PC-3 (cell line): ENCODE measurements around the gene CASP10. TPM values are rescaled to one million over a fixed set of nuclear protein-coding genes. Genes with fewer than 3 reads are reported as not detected.

ENCODE experiments used
- ATAC-seq: fragments of 200-7000 bp; cut with Tn5 transposase; 2 replicates; pipeline ENCODE4 v1.9.1; 2020; ENCODE audit warnings: mild to moderate bottlenecking, moderate library complexity
- BruUV-seq: library from RNA; stranded (reverse); fragments of 400-500 nt; replicated peaks from 2 replicates; lab custom pipeline; 2021; lab: Mats Ljungman, UMichigan
- CTCF ChIA-PET: fragments of 300-600 bp; sonication (Branson Sonifier 250); formaldehyde crosslinking; loops from one replicate; lab custom pipeline; 2022; ENCODE audit warnings: antibody characterized with exemption; lab: Charles Lee
- POLR2A ChIA-PET: fragments of 300-600 bp; sonication (Branson Sonifier 250); formaldehyde crosslinking; loops from one replicate; lab custom pipeline; 2022; ENCODE audit warnings: antibody characterized with exemption; ENCODE audit not compliant: unreplicated experiment; lab: Charles Lee
- DNase-seq: peaks from one replicate; pipeline ENCODE4 v3.0.0-alpha.2; 2015
- H2AFZ ChIP-seq: fragments of 300-600 bp; sonication (generic); 2 replicates; pipeline ENCODE4 v1.6.0; 2016; ENCODE audit warnings: antibody characterized with exemption, low read length
- H3F3A ChIP-seq: fragments of 300-600 bp; sonication (generic); one replicate; pipeline ENCODE4 v1.6.0; 2017; ENCODE audit warnings: antibody characterized with exemption, low read length, control low read depth, mild to moderate bottlenecking; ENCODE audit not compliant: unreplicated experiment
- H3K27ac ChIP-seq: fragments of 300-600 bp; sonication (generic); 2 replicates; pipeline ENCODE4 v1.5.1; 2016; ENCODE audit warnings: mild to moderate bottlenecking, low read length
- H3K27me3 ChIP-seq: fragments of 300-600 bp; sonication (generic); 2 replicates; pipeline ENCODE4 v1.6.1; 2016; ENCODE audit warnings: low read length, mixed read lengths
- H3K36me3 ChIP-seq: fragments of 300-600 bp; sonication (generic); 2 replicates; pipeline ENCODE4 v1.6.1; 2016; ENCODE audit warnings: low read depth, mixed run types, low read length, mixed read lengths
- H3K4me1 ChIP-seq: fragments of 300-600 bp; sonication (generic); 2 replicates; pipeline ENCODE4 v1.5.1; 2016; ENCODE audit warnings: low read length; ENCODE audit not compliant: insufficient read depth
- H3K4me2 ChIP-seq: fragments of 300-600 bp; sonication (generic); 2 replicates; pipeline ENCODE4 v1.6.0; 2016; ENCODE audit warnings: low read length
- H3K4me3 ChIP-seq: fragments of 300-600 bp; sonication (generic); 2 replicates; pipeline ENCODE4 v1.5.1; 2016; ENCODE audit warnings: mild to moderate bottlenecking, low read length, mixed read lengths
- H3K79me2 ChIP-seq: fragments of 300-600 bp; sonication (generic); 2 replicates; pipeline ENCODE4 v1.6.1; 2017; ENCODE audit warnings: low read length, mixed read lengths
- H3K9ac ChIP-seq: fragments of 300-600 bp; sonication (generic); 2 replicates; pipeline ENCODE4 v1.6.0; 2016; ENCODE audit warnings: mild to moderate bottlenecking, low read length
- H3K9me2 ChIP-seq: fragments of 300-600 bp; sonication (generic); replicated peaks from 2 replicates; pipeline ENCODE4 v1.6.1; 2016; ENCODE audit warnings: mixed run types, low read length, mixed read lengths
- H3K9me3 ChIP-seq: fragments of 300-600 bp; sonication (generic); 2 replicates; pipeline ENCODE4 v1.6.1; 2016; ENCODE audit warnings: low read length, mixed read lengths
- H4K20me1 ChIP-seq: fragments of 300-600 bp; sonication (generic); 2 replicates; pipeline ENCODE4 v1.6.1; 2016; ENCODE audit warnings: low read length, mixed read lengths
- CTCF ChIP-seq: fragments of 300-600 bp; sonication (generic); conservative IDR thresholded peaks from 2 replicates; pipeline ENCODE4 v1.5.1; 2017; ENCODE audit warnings: antibody characterized with exemption, low read depth, mild to moderate bottlenecking, low read length
- EZH2 ChIP-seq: fragments of 300-600 bp; sonication (generic); IDR thresholded peaks from one replicate; pipeline ENCODE4 v1.6.1; 2017; ENCODE audit warnings: antibody characterized with exemption, mild to moderate bottlenecking, low read length; ENCODE audit not compliant: unreplicated experiment
- EZH2phosphoT487 ChIP-seq: fragments of 300-600 bp; sonication (generic); IDR thresholded peaks from 2 replicates; pipeline ENCODE4 v1.6.1; 2018; ENCODE audit warnings: mild to moderate bottlenecking, antibody characterized with exemption, low read length, borderline replicate concordance
- intact Hi-C: fragments of 100-400 bp; cut with micrococcal nuclease; formaldehyde crosslinking; loops from 2 replicates; pipeline ENCODE4 v1.9.0; 2023
- total RNA-seq: library from RNA; depleted of rRNA; stranded (reverse); fragments of >200 nt; gene quantifications from 2 replicates; pipeline ENCODE4 v1.2.3, GENCODE V29; 2014

Gene CASP10
- total RNA-seq, 1 experiment from 2014 or later: 4.2 TPM

GRCh38 chr2:201139836-201140604 lies 42.9 kb upstream of the CASP10 start:
- DNase-seq: no peak
- ChIA-PET CTCF (no interaction called here), POLR2A (no interaction called here)
- no TSS peak for BruUV-seq
- H3F3A ChIP-seq: peaks cover 5% of the 10 kb centered on the region
- no peak overlapping the region for H2AFZ ChIP-seq
- TF ChIP-seq CTCF (no peak), EZH2 (no peak), EZH2phosphoT487 (no peak)
- no peak overlapping the region for H3K9ac ChIP-seq
- H4K20me1 ChIP-seq: no peaks in the 10 kb centered on the region
- H3K79me2 ChIP-seq: no peaks in the 10 kb centered on the region
- H3K9me2 ChIP-seq: no peaks in the 10 kb centered on the region
- no peak overlapping the region for H3K27ac ChIP-seq
- intact Hi-C loops: no loop called here
- H3K4me3 ChIP-seq: no peak overlapping the region
- H3K9me3 ChIP-seq: no peaks in the 10 kb centered on the region
- no peak for ATAC-seq
- no peaks in the 10 kb centered on the region for H3K4me1 ChIP-seq
- no peaks in the 10 kb centered on the region for H3K27me3 ChIP-seq
- no peak overlapping the region for H3K4me2 ChIP-seq
- peaks cover 20% of the 10 kb centered on the region for H3K36me3 ChIP-seq

GRCh38 chr2:201144101-201145051 lies 38.6 kb upstream of the CASP10 start:
- no peak overlapping the region for H3K4me2 ChIP-seq
- H3K27ac ChIP-seq: no peak overlapping the region
- H3K9me2 ChIP-seq: no peaks in the 10 kb centered on the region
- ATAC-seq (no peak), DNase-seq (no peak)
- POLR2A ChIA-PET: interaction anchor here (0.6 kb wide), 1 partner anchor 30 kb away, joined by 3 read pairs; no protein-coding TSS in a partner anchor
- H3F3A ChIP-seq: peaks cover 5% of the 10 kb centered on the region
- peaks cover 14% of the 10 kb centered on the region for H3K4me1 ChIP-seq
- no peaks in the 10 kb centered on the region for H3K36me3 ChIP-seq
- CTCF ChIA-PET: no interaction called here
- H3K9me3 ChIP-seq: no peaks in the 10 kb centered on the region
- BruUV-seq: no TSS peak
- no peak overlapping the region for H2AFZ ChIP-seq
- intact Hi-C loops: no loop called here
- no peak overlapping the region for H3K9ac ChIP-seq
- H4K20me1 ChIP-seq: no peaks in the 10 kb centered on the region
- no peak overlapping the region for H3K4me3 ChIP-seq
- H3K27me3 ChIP-seq: no peaks in the 10 kb centered on the region
- no peaks in the 10 kb centered on the region for H3K79me2 ChIP-seq
- TF ChIP-seq EZH2 (no peak), EZH2phosphoT487 (no peak), CTCF (no peak)
